GF-D8 (cell line): ENCODE measurements around the gene MOCS3.

Experiments
- DNase-seq: peaks from one replicate; lab custom pipeline; 2025; lab: John Stamatoyannopoulos, UW

MOCS3 gene

GRCh38 chr20:51012357-51012756, 53.7 kb downstream of the MOCS3 start:
- no peak for DNase-seq
